CD4-positive, alpha-beta T cell treated with Interleukin-17A for 1 hour (primary cell): ENCODE measurements around the gene EMP1.
"Not testable (repeated sequence)": the region's sequence is repeated elsewhere in the genome, so short reads cannot be mapped to it uniquely, and the experiment has no call there.

ENCODE experiments used
- DNase-seq: peaks from one replicate; pipeline ENCODE4 v3.0.0-alpha.2; 2020

Gene EMP1

GRCh38 chr12:13259625-13260024 lies 63.1 kb downstream of the EMP1 start:
- DNase-seq, result not testable (repeated sequence)

- DNase-seq, result not testable (repeated sequence)
Measured at GRCh38 chr12:13267826-13268225, 71.3 kb downstream of the EMP1 start.

GRCh38 chr12:13268581-13268980 lies 72.1 kb downstream of the EMP1 start:
- DNase-seq, result no peak
